H9 (cell line): ENCODE results near the gene FTH1. TPM values are rescaled to one million over a fixed set of nuclear protein-coding genes. Genes with fewer than 3 reads are reported as not detected.

Source experiments
- DNase-seq: peaks from one replicate; pipeline ENCODE4 v3.0.0-alpha.2; 2017
- H2AFZ ChIP-seq: one replicate; pipeline ENCODE4 v1.6.1; 2013; ENCODE audit warnings: mild to moderate bottlenecking, low read length, control low read depth, moderate library complexity
- H2AK5ac ChIP-seq: 2 replicates; pipeline ENCODE4 v1.6.1; 2013; ENCODE audit warnings: low read length, control low read depth, mixed read lengths; ENCODE audit not compliant: insufficient read length
- H2BK120ac ChIP-seq: one replicate; pipeline ENCODE4 v1.6.1; 2013; ENCODE audit warnings: low read depth, mild to moderate bottlenecking, low read length, control low read depth, inconsistent platforms; ENCODE audit not compliant: poor library complexity, severe bottlenecking
- H2BK12ac ChIP-seq: 2 replicates; pipeline ENCODE4 v1.6.1; 2013; ENCODE audit warnings: low read length, control low read depth, mixed read lengths, low read depth; ENCODE audit not compliant: insufficient read length
- H2BK15ac ChIP-seq: 2 replicates; pipeline ENCODE4 v1.6.1; 2013; ENCODE audit warnings: low read depth, low read length, control low read depth
- H2BK20ac ChIP-seq: one replicate; pipeline ENCODE4 v1.6.1; 2013; ENCODE audit warnings: low read depth, mild to moderate bottlenecking, low read length, control low read depth, inconsistent platforms; ENCODE audit not compliant: poor library complexity, severe bottlenecking
- H2BK5ac ChIP-seq: 2 replicates; pipeline ENCODE4 v1.6.1; 2013; ENCODE audit warnings: low read length, control low read depth, mixed read lengths; ENCODE audit not compliant: insufficient read length
- H3K14ac ChIP-seq: 2 replicates; pipeline ENCODE4 v1.6.1; 2013; ENCODE audit warnings: low read length, control low read depth; ENCODE audit not compliant: insufficient read depth
- H3K18ac ChIP-seq: 2 replicates; pipeline ENCODE4 v1.6.1; 2013; ENCODE audit warnings: low read depth, mild to moderate bottlenecking, mixed read lengths, low read length, control low read depth; ENCODE audit not compliant: insufficient read length
- H3K23ac ChIP-seq: 2 replicates; pipeline ENCODE4 v1.6.1; 2013; ENCODE audit warnings: low read length, control low read depth, mixed read lengths, low read depth; ENCODE audit not compliant: insufficient read length
- H3K23me2 ChIP-seq: 2 replicates; pipeline ENCODE4 v1.6.1; 2013; ENCODE audit warnings: low read depth, mild to moderate bottlenecking, mixed read lengths, low read length, control low read depth; ENCODE audit not compliant: insufficient read length, poor library complexity, severe bottlenecking
- H3K27ac ChIP-seq: 2 replicates; pipeline ENCODE4 v1.5.1; 2013; ENCODE audit warnings: low read length, control low read depth, mixed read lengths, low read depth; ENCODE audit not compliant: insufficient read length
- H3K27me3 ChIP-seq: 2 replicates; pipeline ENCODE4 v1.6.1; 2013; ENCODE audit warnings: low read length, control low read depth, inconsistent platforms; ENCODE audit not compliant: insufficient read depth
- H3K4ac ChIP-seq: 2 replicates; pipeline ENCODE4 v1.6.1; 2013; ENCODE audit warnings: low read depth, mild to moderate bottlenecking, control low read depth, inconsistent platforms, low read length, moderate library complexity
- H3K4me1 ChIP-seq: 2 replicates; pipeline ENCODE4 v1.6.1; 2013; ENCODE audit warnings: low read length, control low read depth, inconsistent platforms; ENCODE audit not compliant: insufficient read depth
- H3K4me2 ChIP-seq: 2 replicates; pipeline ENCODE4 v1.6.1; 2013; ENCODE audit warnings: low read length, control low read depth, mixed read lengths; ENCODE audit not compliant: insufficient read length, insufficient read depth
- H3K56ac ChIP-seq: 2 replicates; pipeline ENCODE4 v1.6.1; 2013; ENCODE audit warnings: low read depth, mild to moderate bottlenecking, mixed read lengths, low read length, control low read depth; ENCODE audit not compliant: insufficient read length
- H3K79me1 ChIP-seq: 2 replicates; pipeline ENCODE4 v1.6.1; 2013; ENCODE audit warnings: low read depth, mild to moderate bottlenecking, moderate library complexity, low read length, control low read depth, inconsistent platforms; ENCODE audit not compliant: insufficient read depth, poor library complexity, severe bottlenecking
- H3K79me2 ChIP-seq: 2 replicates; pipeline ENCODE4 v1.6.1; 2013; ENCODE audit warnings: low read length, control low read depth, inconsistent platforms; ENCODE audit not compliant: insufficient read depth
- H3K9ac ChIP-seq: 2 replicates; pipeline ENCODE4 v1.6.1; 2013; ENCODE audit warnings: low read length, control low read depth, mixed read lengths; ENCODE audit not compliant: insufficient read length; ENCODE audit errors: extremely low read depth
- H3K9me3 ChIP-seq: one replicate; pipeline ENCODE4 v1.6.1; 2013; ENCODE audit warnings: low read depth, low read length, inconsistent platforms; ENCODE audit not compliant: control insufficient read depth
- H3T11ph ChIP-seq: one replicate; pipeline ENCODE4 v1.6.1; 2013; ENCODE audit warnings: mild to moderate bottlenecking, low read length, control low read depth, inconsistent platforms
- H4K20me1 ChIP-seq: one replicate; pipeline ENCODE4 v1.6.1; 2013; ENCODE audit not compliant: control insufficient read depth, insufficient read length, insufficient read depth
- H4K5ac ChIP-seq: 2 replicates; pipeline ENCODE4 v1.6.1; 2013; ENCODE audit warnings: low read depth, mild to moderate bottlenecking, mixed read lengths, low read length, control low read depth; ENCODE audit not compliant: insufficient read length
- H4K8ac ChIP-seq: replicated peaks from 2 replicates; pipeline ENCODE4 v1.6.1; 2013; ENCODE audit warnings: low read length, control low read depth, mixed read lengths, low read depth; ENCODE audit not compliant: insufficient read length
- H4K91ac ChIP-seq: 2 replicates; pipeline ENCODE4 v1.6.1; 2013; ENCODE audit warnings: low read depth, mild to moderate bottlenecking, moderate library complexity, mixed read lengths, low read length, control low read depth; ENCODE audit not compliant: insufficient read length
- H3K27ac Mint-ChIP-seq, 3 experiments: 2 replicates in 2 of 3; 3 replicates in 1 of 3; pipeline ENCODE4 v1.8.0; 2020 to 2021; ENCODE audit warnings: mixed read lengths in 3 of 3, mild to moderate bottlenecking in 1 of 3, moderate library complexity in 1 of 3
- H3K27me3 Mint-ChIP-seq: 2 replicates; pipeline ENCODE4 v1.8.0; 2021; ENCODE audit warnings: low read depth, mild to moderate bottlenecking, moderate library complexity, mixed read lengths
- H3K36me3 Mint-ChIP-seq, 3 experiments: 2 replicates in 2 of 3; 3 replicates in 1 of 3; pipeline ENCODE4 v1.8.0; 2020 to 2021; ENCODE audit warnings: low read depth in 3 of 3, mixed read lengths in 3 of 3; ENCODE audit not compliant: insufficient read depth in 1 of 3
- H3K4me1 Mint-ChIP-seq, 2 experiments: 2 replicates each; pipeline ENCODE4 v1.8.0; 2020; ENCODE audit warnings: mixed read lengths in 2 of 2
- H3K4me3 Mint-ChIP-seq, 2 experiments: 2 replicates in 1 of 2; 3 replicates in 1 of 2; pipeline ENCODE4 v1.8.0; 2020 to 2021; ENCODE audit warnings: mild to moderate bottlenecking in 2 of 2, mixed read lengths in 2 of 2, moderate library complexity in 1 of 2
- H3K9me3 Mint-ChIP-seq, 2 experiments: 2 replicates in 1 of 2; 3 replicates in 1 of 2; pipeline ENCODE4 v1.8.0; 2020; ENCODE audit warnings: mild to moderate bottlenecking in 2 of 2, mixed read lengths in 2 of 2, moderate library complexity in 1 of 2
- CTCF ChIP-seq: fragments of 200-600 bp; sonication (generic); conservative IDR thresholded peaks from 3 replicates; pipeline ENCODE4 v1.8.0; 2021; ENCODE audit warnings: antibody characterized with exemption, mild to moderate bottlenecking
- WGBS: extraction: QIAGEN DNeasy Blood & Tissue Kit; methylation state at CpG from one replicate; pipeline ENCODE4 v1.1.7; 2013; ENCODE audit warnings: missing lambda C conversion rate, low lambda C conversion rate, mixed read lengths; ENCODE audit not compliant: insufficient read length; ENCODE audit errors: extremely low coverage; 5-methylcytosine and 5-hydroxymethylcytosine counted together
- total RNA-seq: library from RNA; stranded (reverse); gene quantifications from 2 replicates; pipeline ENCODE4 v1.2.1, GENCODE V29; 2021

The FTH1 gene
- total RNA-seq, 1 experiment from 2014 or later: 1,505 TPM

DNA sequence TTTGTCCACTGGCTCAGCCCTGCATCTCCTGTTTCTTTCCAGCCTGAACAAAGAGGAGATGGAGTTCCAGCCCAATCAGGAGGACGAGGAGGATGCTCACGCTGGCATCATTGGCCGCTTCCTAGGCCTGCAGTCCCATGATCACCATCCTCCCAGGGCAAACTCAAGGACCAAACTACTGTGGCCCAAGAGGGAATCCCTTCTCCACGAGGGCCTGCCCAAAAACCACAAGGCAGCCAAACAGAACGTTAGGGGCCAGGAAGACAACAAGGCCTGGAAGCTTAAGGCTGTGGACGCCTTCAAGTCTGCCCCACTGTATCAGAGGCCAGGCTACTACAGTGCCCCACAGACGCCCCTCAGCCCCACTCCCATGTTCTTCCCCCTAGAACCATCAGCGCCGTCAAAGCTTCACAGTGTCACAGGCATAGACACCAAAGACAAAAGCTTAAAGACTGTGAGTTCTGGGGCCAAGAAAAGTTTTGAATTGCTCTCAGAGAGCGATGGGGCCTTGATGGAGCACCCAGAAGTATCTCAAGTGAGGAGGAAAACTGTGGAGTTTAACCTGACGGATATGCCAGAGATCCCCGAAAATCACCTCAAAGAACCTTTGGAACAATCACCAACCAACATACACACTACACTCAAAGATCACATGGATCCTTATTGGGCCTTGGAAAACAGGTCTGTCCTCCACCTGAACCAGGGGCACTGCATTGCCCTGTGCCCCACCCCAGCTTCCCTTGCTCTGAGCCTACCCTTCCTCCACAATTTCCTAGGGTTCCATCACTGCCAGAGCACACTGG, 5.0 kb downstream of the FTH1 start:
- Histone ChIP-seq H3K9ac (no peak overlapping the region), H2AK5ac (no peak overlapping the region), H4K5ac (no peak overlapping the region), H3T11ph (no peak overlapping the region), H2AFZ (no peak overlapping the region), H3K79me1 (peaks cover 4% of the 10 kb centered on the region), H3K4me1 (no peaks in the 10 kb centered on the region), H3K56ac (no peak overlapping the region), H3K23ac (no peak overlapping the region), H4K8ac (no peak overlapping the region), H2BK5ac (no peak overlapping the region), H4K20me1 (no peaks in the 10 kb centered on the region), H3K9me3 (no peaks in the 10 kb centered on the region), H2BK12ac (no peak overlapping the region), H3K79me2 (peaks cover 14% of the 10 kb centered on the region), H3K18ac (no peak overlapping the region), H2BK15ac (no peak overlapping the region), H4K91ac (no peak overlapping the region), H3K23me2 (peaks cover 7% of the 10 kb centered on the region), H3K27me3 (no peaks in the 10 kb centered on the region), H3K14ac (no peak overlapping the region), H2BK20ac (no peak overlapping the region), H3K27ac (no peak overlapping the region), H3K4me2 (no peak overlapping the region), H3K4ac (no peak overlapping the region), H2BK120ac (no peak overlapping the region)
- peaks cover 6 to 9% of the 10 kb centered on the region in 2 experiments for H3K4me1 Mint-ChIP-seq
- peaks cover 29 to 43% (median 34%) of the 10 kb centered on the region in 3 experiments for H3K36me3 Mint-ChIP-seq
- DNase-seq: no peak
- no peaks in the 10 kb centered on the region; a peak in 1 of 5 replicates for H3K9me3 Mint-ChIP-seq
- WGBS: no CpG with 5 or more reads among the region's 12 CpGs
- no peak for TF ChIP-seq CTCF
- no peaks in the 10 kb centered on the region; the same call in 1 of the 2 replicates for H3K27me3 Mint-ChIP-seq
- H3K4me3 Mint-ChIP-seq: no peak overlapping the region
- H3K27ac Mint-ChIP-seq: peak overlapping the region in 2 of 3 experiments; percentile 19 to 53; a peak in 3 of 7 replicates
